GM18909 (cell line): ENCODE data around the gene THEM4.
"Not testable (repeated sequence)": the region's sequence is repeated elsewhere in the genome, so short reads cannot be mapped to it uniquely, and the experiment has no call there.

Experiments
- ATAC-seq: cut with Tn5 transposase; IDR thresholded peaks from one replicate; pipeline ENCODE4 v1.9.1; 2021; ENCODE audit warnings: mild to moderate bottlenecking; ENCODE audit not compliant: unreplicated experiment, poor library complexity

THEM4 gene

GRCh38 chr1:151867321-151867720, 42.0 kb downstream of the THEM4 start:
- no peak for ATAC-seq

GRCh38 chr1:151864411-151864810, 44.9 kb downstream of the THEM4 start:
- no peak for ATAC-seq

GRCh38 chr1:151862604-151863003, 46.7 kb downstream of the THEM4 start:
- ATAC-seq: no peak

GRCh38 chr1:151860504-151861187, 48.7 kb downstream of the THEM4 start:
- ATAC-seq: no peak

- no peak for ATAC-seq
These were observed 49.4 kb downstream of the THEM4 start for GRCh38 chr1:151859891-151860293.

- ATAC-seq: no peak
These were observed 50.2 kb downstream of the THEM4 start for GRCh38 chr1:151858886-151859665.

GRCh38 chr1:151858030-151858746, 51.1 kb downstream of the THEM4 start:
- no peak for ATAC-seq

- no peak for ATAC-seq
These were observed 53.4 kb downstream of the THEM4 start for GRCh38 chr1:151855933-151856332.

GRCh38 chr1:151855516-151855915, 53.8 kb downstream of the THEM4 start:
- not testable (repeated sequence) for ATAC-seq

- no peak for ATAC-seq
These were observed 54.7 kb downstream of the THEM4 start for GRCh38 chr1:151854658-151855057.

- no peak for ATAC-seq
These were observed 55.8 kb downstream of the THEM4 start, which contains the start of gene THEM5 for GRCh38 chr1:151853411-151853943. Gene THEM5, minus strand, starts transcription at chr1:151853712. Its CDS starts 147 bp downstream, at chr1:151853565.

- no peak for ATAC-seq
These were observed 56.6 kb downstream of the THEM4 start for GRCh38 chr1:151852733-151853132.

- no peak for ATAC-seq
These were observed 57.4 kb downstream of the THEM4 start for GRCh38 chr1:151851886-151852285.

- no peak for ATAC-seq
These were observed 59.4 kb downstream of the THEM4 start for GRCh38 chr1:151849871-151850270.

- ATAC-seq: no peak
These were observed 60.2 kb downstream of the THEM4 start for GRCh38 chr1:151849126-151849525.

GRCh38 chr1:151847867-151848596, 61.3 kb downstream of the THEM4 start:
- ATAC-seq: no peak

GRCh38 chr1:151846686-151847237, 62.5 kb downstream of the THEM4 start:
- ATAC-seq: no peak

- no peak for ATAC-seq
These were observed 63.2 kb downstream of the THEM4 start for GRCh38 chr1:151846062-151846568.

- no peak for ATAC-seq
These were observed 65.9 kb downstream of the THEM4 start for GRCh38 chr1:151843398-151843797.

GRCh38 chr1:151841141-151841540, 68.2 kb downstream of the THEM4 start:
- ATAC-seq: no peak
